H1 (cell line): ENCODE results near the gene CENPF. TPM values are rescaled to one million over a fixed set of nuclear protein-coding genes. Genes with fewer than 3 reads are reported as not detected.

ENCODE experiments used
- CTCF ChIA-PET: fragments of 300-600 bp; sonication (Branson Sonifier 250); formaldehyde crosslinking; loops from one replicate; lab custom pipeline; 2021; ENCODE audit not compliant: partially characterized antibody; lab: Charles Lee
- POLR2A ChIA-PET: fragments of 300-600 bp; sonication (Branson Sonifier 250); formaldehyde crosslinking; loops from one replicate; lab custom pipeline; 2021; ENCODE audit warnings: inconsistent platforms; ENCODE audit not compliant: partially characterized antibody; lab: Charles Lee
- DNase-seq, 2 experiments: peaks; one replicate each; pipeline versions ENCODE4 v3.0.0 to v3.0.0-alpha.2; 2010 to 2022; ENCODE audit warnings: low spot score in 2 of 2, low read depth in 1 of 2, mixed read lengths in 1 of 2
- FAIRE-seq: peaks from 2 replicates; lab custom pipeline; 2011; peaks lifted over from hg19 to GRCh38; lab: Jason Lieb, UNC
- H2AFZ ChIP-seq: 2 replicates; pipeline ENCODE4 v1.8.1; 2012; ENCODE audit warnings: low read length, inconsistent platforms
- H2AK5ac ChIP-seq: 2 replicates; pipeline ENCODE4 v1.6.1; 2013; ENCODE audit warnings: low read depth, low read length
- H2BK120ac ChIP-seq: replicated peaks from 2 replicates; pipeline ENCODE3; 2013; ENCODE audit warnings: low read depth, low read length, inconsistent platforms
- H2BK12ac ChIP-seq: 2 replicates; pipeline ENCODE4 v1.6.1; 2013; ENCODE audit warnings: low read depth, low read length
- H2BK15ac ChIP-seq: 2 replicates; pipeline ENCODE4 v1.6.1; 2013; ENCODE audit warnings: low read length
- H2BK20ac ChIP-seq: 2 replicates; pipeline ENCODE4 v1.6.1; 2013; ENCODE audit warnings: low read length
- H2BK5ac ChIP-seq: 2 replicates; pipeline ENCODE4 v1.6.1; 2013; ENCODE audit warnings: low read depth, low read length
- H3K14ac ChIP-seq: 2 replicates; pipeline ENCODE4 v1.6.1; 2013; ENCODE audit warnings: inconsistent platforms; ENCODE audit not compliant: insufficient read length
- H3K18ac ChIP-seq: 2 replicates; pipeline ENCODE4 v1.6.1; 2013; ENCODE audit warnings: low read length; ENCODE audit errors: extremely low read depth
- H3K23ac ChIP-seq: 2 replicates; pipeline ENCODE4 v1.6.1; 2013; ENCODE audit warnings: inconsistent platforms; ENCODE audit not compliant: insufficient read length
- H3K23me2 ChIP-seq: 2 replicates; pipeline ENCODE4 v1.6.1; 2013; ENCODE audit warnings: low read depth, low read length
- H3K27ac ChIP-seq: 2 replicates; pipeline ENCODE4 v1.6.1; 2011; ENCODE audit warnings: low read depth, low read length, inconsistent platforms
- H3K27me3 ChIP-seq, 4 experiments: replicated peaks in 1 of 4; 1 replicate in 1 of 4; 2 replicates in 3 of 4; pipeline versions ENCODE4 v1.6.1 to v1.8.1; 2011 to 2013; ENCODE audit warnings: low read length in 3 of 4, mild to moderate bottlenecking in 3 of 4, inconsistent platforms in 2 of 4, mixed read lengths in 2 of 4, moderate library complexity in 1 of 4; ENCODE audit not compliant: control insufficient read depth in 3 of 4, insufficient read depth in 3 of 4; ENCODE audit errors: extremely low read depth in 1 of 4
- H3K36me3 ChIP-seq, 4 experiments: 2 replicates each; pipeline versions ENCODE4 v1.6.1 to v1.8.1; 2011 to 2013; ENCODE audit warnings: mild to moderate bottlenecking in 4 of 4, low read length in 3 of 4, moderate library complexity in 2 of 4, control low read depth in 1 of 4, inconsistent platforms in 1 of 4; ENCODE audit not compliant: insufficient read depth in 4 of 4, control insufficient read depth in 2 of 4
- H3K4ac ChIP-seq: replicated peaks from 2 replicates; pipeline ENCODE3; 2013; ENCODE audit warnings: low read length, low read depth, mixed read lengths, inconsistent platforms; ENCODE audit not compliant: insufficient read length
- H3K4me1 ChIP-seq, 4 experiments: replicated peaks in 1 of 4; 1 replicate in 1 of 4; 2 replicates in 3 of 4; pipeline versions ENCODE4 v1.6.1 to v1.8.1; 2011 to 2013; ENCODE audit warnings: low read length in 3 of 4, inconsistent platforms in 2 of 4, mixed read lengths in 1 of 4; ENCODE audit not compliant: insufficient read depth in 4 of 4, control insufficient read depth in 3 of 4
- H3K4me2 ChIP-seq, 2 experiments: 2 replicates each; pipeline versions ENCODE4 v1.6.1 to v1.8.1; 2011 to 2013; ENCODE audit warnings: low read depth in 2 of 2, low read length in 2 of 2, control low read depth in 1 of 2, inconsistent platforms in 1 of 2, mild to moderate bottlenecking in 1 of 2; ENCODE audit not compliant: insufficient read depth in 1 of 2
- H3K4me3 ChIP-seq, 4 experiments: fragments of 200-600, 300-600 bp in 1 of 4; sonication (generic), shearing (Covaris generic), sonication (Bioruptor Twin) in 1 of 4; 2 replicates each; pipeline versions ENCODE4 v1.5.1 to v1.8.1; 2011 to 2016; ENCODE audit warnings: low read length in 4 of 4, low read depth in 3 of 4, control low read depth in 2 of 4, inconsistent platforms in 2 of 4, mild to moderate bottlenecking in 2 of 4, mixed read lengths in 1 of 4, moderate library complexity in 1 of 4; ENCODE audit not compliant: insufficient read depth in 2 of 4; ENCODE audit errors: extremely low read depth in 1 of 4
- H3K56ac ChIP-seq: replicated peaks from 2 replicates; pipeline ENCODE3; 2013; ENCODE audit warnings: low read depth, mild to moderate bottlenecking, mixed read lengths, low read length, inconsistent platforms; ENCODE audit not compliant: insufficient read length
- H3K79me1 ChIP-seq: 2 replicates; pipeline ENCODE4 v1.6.1; 2013; ENCODE audit warnings: low read depth, low read length, control low read depth
- H3K79me2 ChIP-seq, 2 experiments: 2 replicates each; pipeline versions ENCODE4 v1.6.1 to v1.8.1; 2012 to 2013; ENCODE audit warnings: low read length in 2 of 2, mild to moderate bottlenecking in 2 of 2, inconsistent platforms in 1 of 2; ENCODE audit not compliant: insufficient read depth in 2 of 2, control insufficient read depth in 1 of 2
- H3K9ac ChIP-seq, 4 experiments: replicated peaks in 1 of 4; 1 replicate in 1 of 4; 2 replicates in 3 of 4; pipeline versions ENCODE4 v1.6.1 to v1.8.1; 2011 to 2013; ENCODE audit warnings: low read depth in 3 of 4, low read length in 3 of 4, control low read depth in 2 of 4, mild to moderate bottlenecking in 2 of 4, moderate library complexity in 2 of 4, inconsistent platforms in 1 of 4; ENCODE audit errors: extremely low read depth in 1 of 4
- H3K9me3 ChIP-seq, 2 experiments: 2 replicates each; pipeline versions ENCODE4 v1.6.1 to v1.8.1; 2012 to 2013; ENCODE audit warnings: mild to moderate bottlenecking in 2 of 2, moderate library complexity in 2 of 2, control low read depth in 1 of 2, inconsistent platforms in 1 of 2, low read depth in 1 of 2, low read length in 1 of 2, mixed read lengths in 1 of 2; ENCODE audit not compliant: insufficient read depth in 2 of 2
- H4K20me1 ChIP-seq, 2 experiments: replicated peaks in 1 of 2; 2 replicates each; pipeline versions ENCODE3 to v1.8.1; 2011 to 2013; ENCODE audit warnings: inconsistent platforms in 2 of 2, low read length in 2 of 2, mild to moderate bottlenecking in 1 of 2; ENCODE audit not compliant: insufficient read depth in 2 of 2, control insufficient read depth in 1 of 2
- H4K5ac ChIP-seq: 2 replicates; pipeline ENCODE4 v1.6.1; 2013; ENCODE audit warnings: low read length, low read depth, mixed read lengths, inconsistent platforms; ENCODE audit not compliant: insufficient read length
- H4K8ac ChIP-seq: 2 replicates; pipeline ENCODE4 v1.8.0; 2013; ENCODE audit warnings: mild to moderate bottlenecking, moderate library complexity, low read length, inconsistent platforms; ENCODE audit not compliant: insufficient read depth; ENCODE audit errors: extremely low read depth
- H4K91ac ChIP-seq: replicated peaks from 2 replicates; pipeline ENCODE3; 2013; ENCODE audit warnings: low read length, mixed read lengths, inconsistent platforms; ENCODE audit not compliant: insufficient read length
- CBX5 ChIP-seq: fragments of 300-800, 300-1000 bp; sonication (generic); IDR thresholded peaks from 2 replicates; pipeline ENCODE4 v1.7.1; 2016; ENCODE audit warnings: antibody characterized with exemption, low read length, low read depth
- CTBP2 ChIP-seq: IDR thresholded peaks from 2 replicates; pipeline ENCODE4 v1.7.0; 2011; ENCODE audit warnings: borderline replicate concordance, mild to moderate bottlenecking, moderate library complexity, mixed read lengths, low read length; ENCODE audit not compliant: insufficient read depth, insufficient read length
- EP300 ChIP-seq, 2 experiments: IDR thresholded peaks; 1 replicate in 1 of 2; 2 replicates in 1 of 2; pipeline ENCODE4 v1.6.1; 2011 to 2012; ENCODE audit warnings: low read depth in 2 of 2, low read length in 2 of 2, mild to moderate bottlenecking in 2 of 2, borderline replicate concordance in 1 of 2, inconsistent platforms in 1 of 2, moderate library complexity in 1 of 2
- GTF2F1 ChIP-seq: IDR thresholded peaks from 2 replicates; pipeline ENCODE4 v1.6.1; 2012; ENCODE audit warnings: low read depth, low read length, improper control_type of control experiment, borderline replicate concordance
- KDM1A ChIP-seq: fragments of 200-600, 300-600 bp; sonication (generic); IDR thresholded peaks from 2 replicates; pipeline ENCODE4 v1.7.1; 2016; ENCODE audit warnings: mild to moderate bottlenecking, low read length, borderline replicate concordance
- NRF1 ChIP-seq: IDR thresholded peaks from 2 replicates; pipeline ENCODE4 v1.6.1; 2011; ENCODE audit warnings: mild to moderate bottlenecking, low read depth, low read length, improper control_type of control experiment
- RAD21 ChIP-seq, 2 experiments: IDR thresholded peaks in 1 of 2; conservative IDR thresholded peaks in 1 of 2; 2 replicates each; pipeline ENCODE4 v1.6.1; 2011; ENCODE audit warnings: low read depth in 2 of 2, low read length in 2 of 2, improper control_type of control experiment in 1 of 2, inconsistent platforms in 1 of 2, mild to moderate bottlenecking in 1 of 2, moderate library complexity in 1 of 2
- RBBP5 ChIP-seq: IDR thresholded peaks from 2 replicates; pipeline ENCODE4 v1.7.1; 2012; ENCODE audit warnings: low read depth, mild to moderate bottlenecking, inconsistent platforms, low read length, moderate library complexity, borderline replicate concordance
- RNF2 ChIP-seq: fragments of 200-900, 300-1000 bp; sonication (generic); IDR thresholded peaks from 2 replicates; pipeline ENCODE4 v1.7.1; 2016; ENCODE audit warnings: borderline replicate concordance, low read depth, mild to moderate bottlenecking, antibody characterized with exemption, low read length; ENCODE audit not compliant: poor library complexity, severe bottlenecking; ENCODE audit errors: missing control alignments
- SP2 ChIP-seq: IDR thresholded peaks from 2 replicates; pipeline ENCODE4 v1.6.1; 2012; ENCODE audit warnings: mild to moderate bottlenecking, low read length, inconsistent platforms
- TBP ChIP-seq: IDR thresholded peaks from 2 replicates; pipeline ENCODE4 v1.6.1; 2011; ENCODE audit warnings: low read depth, low read length, improper control_type of control experiment
- USF2 ChIP-seq: IDR thresholded peaks from 2 replicates; pipeline ENCODE4 v1.6.1; 2011; ENCODE audit warnings: low read length, improper control_type of control experiment
- WGBS, 2 experiments: shearing (Covaris generic) in 1 of 2; methylation state at CpG; one replicate each; pipeline versions ENCODE4 v1.1.6 to v1.1.7; 2013 to 2015; ENCODE audit warnings: low lambda C conversion rate in 2 of 2, mixed read lengths in 2 of 2, inconsistent platforms in 1 of 2, low coverage in 1 of 2, missing lambda C conversion rate in 1 of 2; ENCODE audit not compliant: insufficient replicate concordance in 2 of 2, insufficient coverage in 1 of 2, insufficient read length in 1 of 2; ENCODE audit errors: extremely low coverage in 1 of 2, missing lambda C conversion rate in 1 of 2; 5-methylcytosine and 5-hydroxymethylcytosine counted together
- polyA plus RNA-seq, 7 experiments: library from polyadenylated mRNA; depleted of rRNA in 3 of 7; stranded (reverse) in 5 of 7; unstranded in 2 of 7; fragments of >200 nt in 5 of 7; fragments of 200-250 nt in 2 of 7; gene quantifications; 1 replicate in 5 of 7; 2 replicates in 1 of 7; 4 replicates in 1 of 7; pipeline versions ENCODE4 v1.2.1 to v1.2.3, GENCODE V29; 2011 to 2013; ENCODE audit warnings: missing spikeins in 2 of 7, mixed read lengths in 2 of 7
- total RNA-seq: library from RNA; stranded (reverse); fragmentation: NEBNext Ultra II Directional; extraction: Animal tissue kit (Norgen Biotek cat#: 25700); gene quantifications from 2 replicates; pipeline ENCODE4 v1.2.1, GENCODE V29; 2021

CENPF gene
- total and polyA plus RNA-seq, 2 of the 8 experiments (the other 6 are each of a cell fraction or from before 2014, with no cell fraction given), result 13.7 to 170 TPM

GRCh38 chr1:214632091-214632490 lies 29.1 kb downstream of the CENPF start:
- H3K36me3 ChIP-seq, result peaks cover 33 to 82% (median 70%) of the 10 kb centered on the region in 4 experiments
- DNase-seq, result no peak
- POLR2A ChIA-PET, result no interaction called here
- TF ChIP-seq CTBP2 (no peak), EP300 (IDR thresholded peaks at IDR 0.05; ENCODE audit: borderline replicate concordance in 1 of 2, low read depth in 2 of 2, low read length in 2 of 2) (no peak), RBBP5 (no peak), RNF2 (no peak), CBX5 (no peak), USF2 (no peak), TBP (no peak), RAD21 (IDR thresholded peaks at IDR 0.05 in 1 of 2, conservative IDR thresholded peaks at IDR 0.05 in 1 of 2; ENCODE audit: low read depth in 2 of 2, low read length in 2 of 2) (no peak), NRF1 (no peak), GTF2F1 (no peak), KDM1A (no peak), SP2 (no peak)

More at GRCh38 chr1:214632091-214632490, 29.1 kb downstream of the CENPF start:
- H3K27me3 ChIP-seq, result no peaks in the 10 kb centered on the region
- no peak overlapping the region for H3K56ac ChIP-seq
- H3K23me2 ChIP-seq, result no peaks in the 10 kb centered on the region
- no peak overlapping the region for H3K4me2 ChIP-seq
- no peak overlapping the region for H3K23ac ChIP-seq
- H3K4me1 ChIP-seq, result no peaks in the 10 kb centered on the region
- peaks cover 4 to 7% of the 10 kb centered on the region in 2 experiments for H4K20me1 ChIP-seq
- FAIRE-seq, result no peak
- H4K91ac ChIP-seq, result no peak overlapping the region
- H3K4ac ChIP-seq, result no peak overlapping the region
- no peak overlapping the region for H3K14ac ChIP-seq
- no peak overlapping the region for H3K27ac ChIP-seq
- H3K9me3 ChIP-seq, result no peaks in the 10 kb centered on the region
- no peak overlapping the region for H3K9ac ChIP-seq
- H2AFZ ChIP-seq, result no peak overlapping the region
- H4K8ac ChIP-seq, result no peak overlapping the region
- no peak overlapping the region for H2BK12ac ChIP-seq
- peaks cover 2% of the 10 kb centered on the region; the same call in 1 of the 2 replicates for H3K79me1 ChIP-seq
- no peak overlapping the region for H2BK20ac ChIP-seq
- no peak overlapping the region for H4K5ac ChIP-seq
- H2BK5ac ChIP-seq, result no peak overlapping the region
- no peak overlapping the region for H2BK15ac ChIP-seq
- 99% methylated on average over 4 of the region's 4 CpGs; no CpG with 5 or more reads in 1 of the 2 experiments for WGBS, 2 experiments
- no peak overlapping the region for H3K4me3 ChIP-seq
- H2BK120ac ChIP-seq, result no peak overlapping the region
- no peak overlapping the region for H3K18ac ChIP-seq
- CTCF ChIA-PET, result interaction anchor here (0.8 to 1.5 kb wide), 4 partner anchors 9 to 17 kb away, joined by 3 to 5 read pairs (median 4); no protein-coding TSS in a partner anchor
- H2AK5ac ChIP-seq, result no peak overlapping the region
- H3K79me2 ChIP-seq, result no peaks in the 10 kb centered on the region
